ENCODE measurements around the gene RPL22. TPM values are rescaled to one million over a fixed set of nuclear protein-coding genes. Genes with fewer than 3 reads are reported as not detected.

The RPL22 gene
- total RNA-seq, 1 donor from 2014 or later, result 283 TPM

GRCh38 chr1:6166221-6166620, 33.2 kb downstream of the RPL22 start:
- FAIRE-seq (no peak), DNase-seq (ENCODE audit: low read depth) (no peak)
- H3K79me2 ChIP-seq (ENCODE audit: insufficient read depth, low read length), result no peaks in the 10 kb centered on the region
- peaks cover 3% of the 10 kb centered on the region for H3K27me3 ChIP-seq (ENCODE audit: insufficient read depth, low read length)
- no peak overlapping the region for H3K27ac ChIP-seq (ENCODE audit: low read depth, low read length)
- H3K9me3 Mint-ChIP-seq (ENCODE audit: unreplicated experiment), result no peaks in the 10 kb centered on the region
- H3K4me1 ChIP-seq (ENCODE audit: insufficient read depth, low read length), result no peaks in the 10 kb centered on the region
- H3K9me3 ChIP-seq (ENCODE audit: insufficient read depth, low read depth, low read length), result no peaks in the 10 kb centered on the region
- no peak overlapping the region for H3K4me2 ChIP-seq (ENCODE audit: low read length)
- H3K27ac Mint-ChIP-seq (ENCODE audit: unreplicated experiment), result no peak overlapping the region
- no peaks in the 10 kb centered on the region for H3K36me3 Mint-ChIP-seq (ENCODE audit: low read depth, unreplicated experiment)
- H3K4me1 Mint-ChIP-seq (ENCODE audit: low read depth, unreplicated experiment), result no peaks in the 10 kb centered on the region
- H3K9ac ChIP-seq (ENCODE audit: low read length), result no peak overlapping the region
- no peak overlapping the region for H3K4me3 ChIP-seq (ENCODE audit: insufficient read depth, low read depth, low read length)
- peaks cover 7% of the 10 kb centered on the region for H4K20me1 ChIP-seq (ENCODE audit: insufficient read depth, low read length)
- no peak for TF ChIP-seq EZH2 (IDR thresholded peaks at IDR 0.05; ENCODE audit: insufficient read depth, low read length)
- TF ChIP-seq CTCF (IDR thresholded peaks at IDR 0.05; ENCODE audit: insufficient read depth, low read depth, low read length), result no peak
- no peak overlapping the region for H3K4me3 Mint-ChIP-seq (ENCODE audit: unreplicated experiment)
- no peaks in the 10 kb centered on the region for H3K36me3 ChIP-seq (ENCODE audit: insufficient read depth, low read length)
- H2AFZ ChIP-seq (ENCODE audit: low read depth, low read length), result no peak overlapping the region
- H3K27me3 Mint-ChIP-seq (ENCODE audit: low read depth, unreplicated experiment), result peaks cover 69% of the 10 kb centered on the region

- FAIRE-seq (no peak), DNase-seq (ENCODE audit: low read depth) (no peak)
- no peaks in the 10 kb centered on the region for H3K9me3 Mint-ChIP-seq (ENCODE audit: unreplicated experiment)
- no peak overlapping the region for H3K4me3 Mint-ChIP-seq (ENCODE audit: unreplicated experiment)
- H3K27me3 Mint-ChIP-seq (ENCODE audit: low read depth, unreplicated experiment), result peaks cover 73% of the 10 kb centered on the region
- H3K27ac ChIP-seq (ENCODE audit: low read depth, low read length), result no peak overlapping the region
- TF ChIP-seq CTCF (IDR thresholded peaks at IDR 0.05; ENCODE audit: insufficient read depth, low read depth, low read length) (no peak), EZH2 (IDR thresholded peaks at IDR 0.05; ENCODE audit: insufficient read depth, low read length) (no peak)
- no peak overlapping the region for H3K27ac Mint-ChIP-seq (ENCODE audit: unreplicated experiment)
- H3K79me2 ChIP-seq (ENCODE audit: insufficient read depth, low read length), result no peaks in the 10 kb centered on the region
- no peaks in the 10 kb centered on the region for H3K9me3 ChIP-seq (ENCODE audit: insufficient read depth, low read depth, low read length)
- no peaks in the 10 kb centered on the region for H3K4me1 ChIP-seq (ENCODE audit: insufficient read depth, low read length)
- H3K36me3 Mint-ChIP-seq (ENCODE audit: low read depth, unreplicated experiment), result no peaks in the 10 kb centered on the region
- H3K4me1 Mint-ChIP-seq (ENCODE audit: low read depth, unreplicated experiment), result no peaks in the 10 kb centered on the region
- no peaks in the 10 kb centered on the region for H3K36me3 ChIP-seq (ENCODE audit: insufficient read depth, low read length)
- peaks cover 6% of the 10 kb centered on the region for H3K27me3 ChIP-seq (ENCODE audit: insufficient read depth, low read length)
- no peak overlapping the region for H2AFZ ChIP-seq (ENCODE audit: low read depth, low read length)
- H4K20me1 ChIP-seq (ENCODE audit: insufficient read depth, low read length), result peaks cover 7% of the 10 kb centered on the region
- no peak overlapping the region for H3K4me3 ChIP-seq (ENCODE audit: insufficient read depth, low read depth, low read length)
- H3K4me2 ChIP-seq (ENCODE audit: low read length), result no peak overlapping the region
- no peak overlapping the region for H3K9ac ChIP-seq (ENCODE audit: low read length)
Observed at GRCh38 chr1:6165441-6165985, 33.9 kb downstream of the RPL22 start.

GRCh38 chr1:6165027-6165426, 34.4 kb downstream of the RPL22 start:
- TF ChIP-seq CTCF (IDR thresholded peaks at IDR 0.05; ENCODE audit: insufficient read depth, low read depth, low read length) (no peak), EZH2 (IDR thresholded peaks at IDR 0.05; ENCODE audit: insufficient read depth, low read length) (no peak)
- FAIRE-seq, result no peak
- peaks cover 6% of the 10 kb centered on the region for H3K27me3 ChIP-seq (ENCODE audit: insufficient read depth, low read length)

More at GRCh38 chr1:6165027-6165426, 34.4 kb downstream of the RPL22 start:
- Mint-ChIP-seq H3K27ac (ENCODE audit: unreplicated experiment) (no peak overlapping the region), H3K4me3 (ENCODE audit: unreplicated experiment) (no peak overlapping the region), H3K4me1 (ENCODE audit: low read depth, unreplicated experiment) (no peaks in the 10 kb centered on the region), H3K27me3 (ENCODE audit: low read depth, unreplicated experiment) (peaks cover 75% of the 10 kb centered on the region), H3K9me3 (ENCODE audit: unreplicated experiment) (no peaks in the 10 kb centered on the region), H3K36me3 (ENCODE audit: low read depth, unreplicated experiment) (no peaks in the 10 kb centered on the region)
- Histone ChIP-seq H3K4me2 (ENCODE audit: low read length) (no peak overlapping the region), H4K20me1 (ENCODE audit: insufficient read depth, low read length) (peaks cover 7% of the 10 kb centered on the region), H3K79me2 (ENCODE audit: insufficient read depth, low read length) (no peaks in the 10 kb centered on the region), H3K4me3 (ENCODE audit: insufficient read depth, low read depth, low read length) (no peak overlapping the region), H2AFZ (ENCODE audit: low read depth, low read length) (no peak overlapping the region), H3K27ac (ENCODE audit: low read depth, low read length) (no peak overlapping the region), H3K9me3 (ENCODE audit: insufficient read depth, low read depth, low read length) (no peaks in the 10 kb centered on the region), H3K36me3 (ENCODE audit: insufficient read depth, low read length) (no peaks in the 10 kb centered on the region), H3K9ac (ENCODE audit: low read length) (no peak overlapping the region), H3K4me1 (ENCODE audit: insufficient read depth, low read length) (no peaks in the 10 kb centered on the region)
- no peak for DNase-seq (ENCODE audit: low read depth)
